Tibial nerve (tissue), 4 donors: Measurements from ENCODE around the gene SI.

Source experiments
- CTCF ChIP-seq, 5 experiments: fragments of 200-600 bp in 3 of 5; fragments of 450-650 bp in 2 of 5; sonication (generic) in 3 of 5; IDR thresholded peaks; one replicate each; pipeline ENCODE4 v1.5.1; 2016 to 2019; ENCODE audit warnings: antibody characterized with exemption in 5 of 5, mild to moderate bottlenecking in 3 of 5, moderate library complexity in 2 of 5
- EP300 ChIP-seq, 2 donors: sonication (generic); formaldehyde crosslinking; IDR thresholded peaks; one replicate each; pipeline ENCODE4 v1.6.1; 2017; ENCODE audit warnings: antibody characterized with exemption in 2 of 2, mild to moderate bottlenecking in 1 of 2
- POLR2A ChIP-seq, 2 donors: fragments of 450-650 bp; IDR thresholded peaks; one replicate each; pipeline ENCODE4 v1.6.1; 2017; ENCODE audit warnings: antibody characterized with exemption in 2 of 2, mild to moderate bottlenecking in 2 of 2, moderate library complexity in 2 of 2

- TF ChIP-seq CTCF (IDR thresholded peaks at IDR 0.05) (no peak), POLR2A (IDR thresholded peaks at IDR 0.05) (no peak), EP300 (IDR thresholded peaks at IDR 0.05) (no peak)
Measured at GRCh38 chr3:165075695-165076094, 2.6 kb downstream of the SI start.
